SJCRH30 (cell line): Measurements from ENCODE around the gene ELOB. TPM values are rescaled to one million over a fixed set of nuclear protein-coding genes. Genes with fewer than 3 reads are reported as not detected.
A peak's percentile ranks its signal among the peaks of the same experiment; 100 is the strongest.

Experiments used
- DNase-seq, 2 experiments: peaks; one replicate each; pipeline ENCODE4 v3.0.0-alpha.2; 2015 to 2020
- H3K27ac ChIP-seq: fragments of 250-450 bp; sonication (Bioruptor Pico); 2 replicates; pipeline ENCODE4 v1.5.1; 2020; ENCODE audit warnings: mild to moderate bottlenecking, moderate library complexity
- H3K27me3 ChIP-seq: fragments of 250-450 bp; sonication (Bioruptor Pico); 2 replicates; pipeline ENCODE4 v1.5.1; 2020; ENCODE audit warnings: mild to moderate bottlenecking, moderate library complexity
- H3K36me3 ChIP-seq: fragments of 250-450 bp; sonication (Bioruptor Pico); 2 replicates; pipeline ENCODE4 v1.5.1; 2020; ENCODE audit warnings: mild to moderate bottlenecking, moderate library complexity
- H3K4me1 ChIP-seq: fragments of 250-450 bp; sonication (Bioruptor Pico); 2 replicates; pipeline ENCODE4 v1.5.1; 2020; ENCODE audit warnings: mild to moderate bottlenecking, moderate library complexity
- H3K4me3 ChIP-seq: fragments of 250-450 bp; sonication (Bioruptor Pico); 2 replicates; pipeline ENCODE4 v1.5.1; 2020; ENCODE audit warnings: mild to moderate bottlenecking, moderate library complexity
- H3K9me3 ChIP-seq: fragments of 250-450 bp; sonication (Bioruptor Pico); replicated peaks from 2 replicates; pipeline ENCODE4 v1.5.1; 2020; ENCODE audit warnings: mild to moderate bottlenecking, moderate library complexity
- total RNA-seq: library from RNA; depleted of rRNA; stranded (reverse); fragments of >200 nt; shearing (Covaris generic); gene quantifications from 2 replicates; pipeline ENCODE4 v1.2.3, GENCODE V29; 2014

ELOB gene
- total RNA-seq, 1 experiment from 2014 or later = 90.5 TPM

DNA sequence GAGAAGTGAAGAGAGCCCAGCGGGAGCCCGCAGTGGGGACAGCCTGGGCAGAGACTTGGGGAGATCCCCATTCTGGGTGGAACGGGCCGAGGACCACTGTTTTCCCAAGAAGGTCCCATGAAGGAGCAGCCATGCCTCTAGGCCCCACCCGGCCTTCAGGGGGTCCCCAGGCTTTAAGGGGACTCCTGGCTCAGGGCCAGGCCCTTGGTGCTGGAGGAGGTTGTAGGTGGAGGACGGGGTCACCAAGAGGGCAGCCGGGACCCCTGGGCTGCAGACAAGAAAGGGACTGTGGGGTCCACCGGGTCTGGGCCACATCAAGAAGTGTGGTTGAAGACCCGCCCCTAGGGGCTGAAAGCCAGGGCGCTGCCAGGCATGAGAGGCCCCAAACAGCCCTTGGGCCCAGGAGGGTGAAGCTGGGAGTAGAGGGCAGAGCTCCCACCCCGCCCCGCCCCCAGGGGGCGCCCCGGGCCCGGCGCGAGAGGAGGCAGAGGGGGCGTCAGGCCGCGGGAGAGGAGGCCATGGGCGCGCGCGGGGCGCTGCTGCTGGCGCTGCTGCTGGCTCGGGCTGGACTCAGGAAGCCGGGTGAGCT lies 39.8 kb upstream of the ELOB start, which contains the start of gene PRSS21:
TSS of gene PRSS21 (plus strand) at position 487 of the 589 bp plus-strand sequence. CDS start at position 519, 32 bp downstream.
- Histone ChIP-seq H3K4me1 (peaks cover 4% of the 10 kb centered on the region), H3K27me3 (peaks cover 30% of the 10 kb centered on the region)

DNA sequence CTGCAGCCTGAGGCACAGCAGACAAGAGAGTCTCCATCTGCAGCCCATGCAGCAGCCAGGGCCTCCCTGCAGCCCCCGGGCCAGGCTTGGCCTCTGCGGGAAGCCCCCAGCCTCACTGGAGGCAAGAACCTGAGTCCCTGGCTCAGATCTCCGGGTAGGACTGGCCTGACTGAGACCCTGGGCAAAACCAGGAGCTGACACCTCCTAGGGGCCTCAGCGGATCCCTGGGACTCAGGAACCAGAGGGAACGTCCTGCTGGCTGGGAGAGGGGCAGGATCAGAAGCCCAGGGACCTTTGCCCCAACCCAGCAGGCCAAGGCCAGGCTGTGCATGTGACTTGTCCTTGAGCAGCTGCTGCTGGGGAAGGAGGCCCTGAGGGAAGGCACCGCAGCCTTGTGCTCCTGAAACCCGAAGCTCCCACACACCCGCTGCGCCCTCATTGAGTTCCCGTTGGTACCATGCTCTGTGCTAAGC lies 38.3 kb upstream of the ELOB start:
- Histone ChIP-seq H3K4me3 (no peak overlapping the region), H3K9me3 (no peaks in the 10 kb centered on the region), H3K27me3 (peaks cover 24% of the 10 kb centered on the region), H3K27ac (no peak overlapping the region), H3K4me1 (peaks cover 4% of the 10 kb centered on the region), H3K36me3 (no peaks in the 10 kb centered on the region)
- DNase-seq = peak; percentile 40 to 55

More for the DNA sequence above, 39.8 kb upstream of the ELOB start, which contains the start of gene PRSS21:
- Histone ChIP-seq H3K9me3 (no peaks in the 10 kb centered on the region), H3K36me3 (no peaks in the 10 kb centered on the region), H3K27ac (no peak within 1 kb of the TSS), H3K4me3 (no peak within 1 kb of the TSS)
- no peak for DNase-seq

DNA sequence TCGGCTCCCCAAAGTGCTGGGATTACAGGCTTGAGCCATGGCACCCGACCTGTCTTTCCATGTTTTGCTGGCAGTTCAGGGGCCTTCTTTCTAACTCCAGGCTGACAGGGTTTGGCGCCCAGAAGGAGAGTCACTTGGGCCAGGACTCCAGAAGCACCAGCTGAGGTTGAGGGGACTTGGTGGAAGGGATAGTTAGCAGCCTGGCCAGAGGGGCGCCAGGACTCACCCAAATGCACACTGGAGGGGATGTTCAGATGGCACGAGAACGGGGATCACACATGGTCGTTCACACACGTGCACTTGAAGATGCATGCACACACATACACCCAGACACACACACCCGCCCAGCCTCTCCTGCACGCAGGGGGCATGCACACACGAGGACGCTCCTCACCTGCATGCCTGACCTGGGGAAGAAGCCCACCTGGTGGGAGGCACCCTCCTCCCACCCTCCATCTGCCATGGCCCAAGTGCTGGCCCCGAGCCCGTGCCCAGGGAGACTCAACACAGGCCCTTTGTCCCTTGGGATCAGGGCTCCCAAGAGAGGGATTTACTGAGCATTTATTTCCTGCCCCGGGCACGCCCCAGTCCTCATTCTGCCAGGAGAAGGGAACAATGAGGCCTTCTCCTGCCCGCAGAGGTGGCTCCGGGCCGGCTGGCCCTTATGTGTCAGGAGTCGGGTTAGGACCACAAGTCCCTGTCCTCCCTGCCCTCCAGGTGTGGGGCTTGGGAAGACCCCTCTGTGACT lies 37.6 kb upstream of the ELOB start:
- peaks cover 20% of the 10 kb centered on the region for H3K27me3 ChIP-seq
- H3K9me3 ChIP-seq = no peaks in the 10 kb centered on the region
- H3K27ac ChIP-seq = no peak overlapping the region
- no peaks in the 10 kb centered on the region for H3K36me3 ChIP-seq
- no peak overlapping the region for H3K4me3 ChIP-seq
- DNase-seq = peak in 1 of 2 experiments; percentile 32
- H3K4me1 ChIP-seq = peaks cover 4% of the 10 kb centered on the region

DNA sequence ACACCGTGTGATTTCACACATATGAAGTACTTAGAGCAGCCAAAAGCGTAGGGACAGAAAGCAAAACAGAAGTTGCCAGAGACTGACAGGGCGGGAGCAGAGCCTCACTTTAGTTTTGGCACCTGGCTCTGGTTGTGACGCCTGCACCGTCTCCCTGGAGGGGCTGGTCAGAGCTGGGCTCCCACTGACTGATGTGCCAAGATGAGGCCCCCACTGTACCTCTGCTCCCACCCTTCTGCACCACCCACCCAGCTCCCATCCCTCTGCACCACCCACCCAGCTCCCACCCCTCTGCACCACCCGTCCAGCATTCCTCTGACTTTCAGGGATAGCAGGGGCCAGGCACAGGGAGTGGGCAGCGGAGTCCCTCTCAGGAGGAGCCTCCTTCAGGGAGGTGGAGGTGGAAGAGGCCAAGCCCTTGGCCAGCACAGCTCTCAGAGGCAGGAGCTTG lies 36.7 kb upstream of the ELOB start:
- Histone ChIP-seq H3K9me3 (no peaks in the 10 kb centered on the region; the same call in 1 of the 2 replicates), H3K27ac (no peak overlapping the region), H3K36me3 (no peaks in the 10 kb centered on the region), H3K4me3 (no peak overlapping the region), H3K27me3 (peaks cover 14% of the 10 kb centered on the region), H3K4me1 (peaks cover 4% of the 10 kb centered on the region)
- DNase-seq = no peak

DNA sequence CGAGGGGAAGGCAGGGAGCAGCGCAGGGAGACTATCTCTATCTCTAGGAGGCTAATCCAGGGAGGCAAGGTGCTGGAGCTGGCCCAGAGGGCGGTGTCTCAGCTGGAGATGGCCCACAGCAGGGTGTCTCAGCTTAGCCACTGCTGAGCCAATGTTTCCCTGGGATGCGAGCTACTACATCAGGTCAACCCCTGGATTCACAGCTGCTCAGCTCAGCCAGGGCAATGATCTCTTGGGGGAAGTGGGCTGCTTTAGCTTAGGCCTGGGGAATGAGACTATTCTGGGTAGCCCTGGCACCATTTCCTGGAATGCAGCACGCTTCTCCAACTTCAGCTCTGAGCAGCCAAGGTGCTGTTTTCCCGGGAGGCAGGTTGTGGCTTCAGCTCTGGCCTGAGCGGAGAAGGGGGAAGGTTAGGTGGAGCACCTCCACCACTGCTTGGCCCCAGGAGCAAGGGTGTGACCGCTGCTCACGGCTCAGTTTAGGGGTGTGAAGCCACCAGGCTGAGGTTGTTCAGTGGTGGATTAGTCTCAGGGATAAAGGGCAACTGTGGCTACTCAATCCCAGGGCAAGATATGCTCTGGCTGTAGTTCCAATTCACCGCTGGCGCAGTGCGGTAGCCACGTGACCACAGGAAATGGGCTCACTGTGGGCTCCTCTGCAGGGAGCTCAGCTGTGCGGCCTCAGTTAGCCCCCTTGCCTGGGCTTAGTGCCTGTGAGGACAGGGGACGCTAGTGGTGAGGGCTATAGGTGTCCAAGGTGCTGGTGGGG lies 34.8 kb upstream of the ELOB start:
- DNase-seq = peak in 1 of 2 experiments; percentile 7
- H3K4me1 ChIP-seq = peaks cover 4% of the 10 kb centered on the region
- no peaks in the 10 kb centered on the region for H3K36me3 ChIP-seq
- H3K4me3 ChIP-seq = no peak overlapping the region
- H3K27me3 ChIP-seq = peaks cover 14% of the 10 kb centered on the region
- no peak overlapping the region for H3K27ac ChIP-seq
- H3K9me3 ChIP-seq = no peaks in the 10 kb centered on the region; the same call in 1 of the 2 replicates

DNA sequence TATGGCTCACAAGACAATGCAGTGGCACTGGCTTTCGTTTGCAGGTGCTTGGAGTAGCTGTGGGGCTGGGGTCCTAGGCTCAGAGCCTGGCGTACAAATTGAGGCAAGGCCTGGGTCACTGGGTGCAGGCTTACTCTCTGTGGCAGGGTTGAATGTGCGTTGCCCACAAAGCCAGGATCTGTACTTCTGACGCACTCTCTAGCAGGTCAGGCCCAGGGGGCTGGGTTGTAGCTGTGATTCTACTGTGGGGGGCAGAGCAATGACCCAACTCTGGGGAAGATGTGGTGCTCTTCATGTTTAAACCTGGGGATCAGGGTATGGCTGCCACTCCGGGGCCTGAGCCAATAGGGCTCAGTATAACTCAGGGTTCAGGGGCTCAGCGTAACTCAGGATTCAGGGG lies 33.6 kb upstream of the ELOB start:
- peaks cover 4% of the 10 kb centered on the region for H3K4me1 ChIP-seq
- no peaks in the 10 kb centered on the region for H3K36me3 ChIP-seq
- no peak overlapping the region for H3K27ac ChIP-seq
- no peak overlapping the region for H3K4me3 ChIP-seq
- H3K9me3 ChIP-seq = no peaks in the 10 kb centered on the region; the same call in 1 of the 2 replicates
- no peak for DNase-seq
- H3K27me3 ChIP-seq = peaks cover 8% of the 10 kb centered on the region

DNA sequence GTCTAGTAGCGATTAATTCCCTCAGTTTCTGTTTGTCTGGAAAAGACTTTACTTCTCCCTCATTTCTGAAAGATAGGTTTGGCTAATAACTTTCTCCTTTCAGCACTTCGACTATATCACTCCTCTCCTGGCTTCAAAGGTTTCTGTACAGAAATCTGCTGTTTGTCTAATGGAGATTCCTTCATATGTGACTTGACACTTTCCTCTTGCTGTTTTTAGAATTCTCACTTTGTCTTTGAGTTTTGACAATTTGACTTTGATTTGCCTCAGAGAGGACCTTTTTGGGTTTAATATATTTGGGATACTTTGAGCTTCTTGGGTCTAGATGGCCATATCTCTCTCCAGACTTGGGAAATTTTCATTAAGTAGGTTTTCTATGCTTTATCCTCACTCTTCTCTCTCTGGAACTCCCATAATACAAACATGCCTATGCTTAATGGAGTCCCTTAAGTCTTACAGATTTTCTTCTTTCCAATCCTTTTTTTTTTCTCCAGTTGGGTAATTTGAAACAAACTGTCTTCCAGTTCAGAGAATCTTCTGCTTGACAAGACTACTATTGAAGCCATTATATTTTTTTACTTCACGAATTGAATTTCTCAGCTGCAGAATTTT lies 32.2 kb upstream of the ELOB start:
- Histone ChIP-seq H3K27ac (no peak overlapping the region), H3K9me3 (no peaks in the 10 kb centered on the region; the same call in 1 of the 2 replicates), H3K4me3 (no peak overlapping the region), H3K27me3 (0 out of 2 replicates have a peak, but pooled peaks cover 3% of the 10 kb centered on the region), H3K4me1 (no peaks in the 10 kb centered on the region), H3K36me3 (no peaks in the 10 kb centered on the region)
- DNase-seq = no peak

DNA sequence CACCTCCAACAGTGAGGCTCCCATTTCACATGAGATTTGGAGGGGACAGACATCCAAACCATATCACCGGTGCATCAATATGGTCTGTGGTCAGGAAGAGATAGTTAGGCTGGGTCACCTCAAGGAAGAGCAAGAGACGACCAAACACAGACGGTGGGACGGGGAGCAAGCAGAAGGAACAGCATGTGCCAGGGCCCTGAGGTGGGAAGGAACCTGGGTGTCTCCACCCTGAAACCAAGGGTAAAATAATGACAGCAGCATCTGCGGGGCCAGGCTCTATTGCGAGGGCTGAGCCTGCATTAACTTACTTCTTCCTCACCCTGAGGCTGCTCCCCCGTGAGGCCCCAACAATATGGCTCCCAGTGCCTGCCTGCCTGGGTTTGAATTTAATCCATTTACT lies 31.1 kb upstream of the ELOB start:
- Histone ChIP-seq H3K9me3 (peaks cover 2% of the 10 kb centered on the region), H3K4me3 (no peak overlapping the region), H3K27ac (no peak overlapping the region), H3K36me3 (no peaks in the 10 kb centered on the region), H3K27me3 (0 out of 2 replicates have a peak, but pooled peaks cover 3% of the 10 kb centered on the region), H3K4me1 (no peaks in the 10 kb centered on the region)
- DNase-seq = no peak

DNA sequence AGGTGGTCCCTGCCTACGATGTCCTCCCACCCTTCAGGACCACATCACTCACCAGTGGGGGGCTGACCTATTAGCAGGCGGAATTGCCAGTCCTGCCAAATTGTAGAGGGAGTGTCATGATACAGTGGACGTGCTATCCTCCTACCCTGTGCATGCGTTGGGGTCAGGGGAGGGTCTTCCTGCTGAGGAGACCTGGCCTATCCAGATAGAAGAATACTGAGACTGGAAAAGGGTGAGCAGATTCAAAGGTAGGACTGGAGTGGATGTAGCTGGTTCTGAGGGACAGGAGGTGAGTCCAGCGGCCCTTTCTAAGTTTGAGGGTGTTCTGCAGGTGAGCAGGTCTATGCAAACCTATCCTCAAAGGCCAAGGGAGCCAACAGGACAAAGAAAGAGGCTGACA lies 29.2 kb upstream of the ELOB start:
- Histone ChIP-seq H3K4me3 (no peak overlapping the region), H3K27ac (no peak overlapping the region), H3K36me3 (no peaks in the 10 kb centered on the region), H3K9me3 (peaks cover 4% of the 10 kb centered on the region), H3K4me1 (no peaks in the 10 kb centered on the region), H3K27me3 (no peaks in the 10 kb centered on the region)
- DNase-seq = no peak

DNA sequence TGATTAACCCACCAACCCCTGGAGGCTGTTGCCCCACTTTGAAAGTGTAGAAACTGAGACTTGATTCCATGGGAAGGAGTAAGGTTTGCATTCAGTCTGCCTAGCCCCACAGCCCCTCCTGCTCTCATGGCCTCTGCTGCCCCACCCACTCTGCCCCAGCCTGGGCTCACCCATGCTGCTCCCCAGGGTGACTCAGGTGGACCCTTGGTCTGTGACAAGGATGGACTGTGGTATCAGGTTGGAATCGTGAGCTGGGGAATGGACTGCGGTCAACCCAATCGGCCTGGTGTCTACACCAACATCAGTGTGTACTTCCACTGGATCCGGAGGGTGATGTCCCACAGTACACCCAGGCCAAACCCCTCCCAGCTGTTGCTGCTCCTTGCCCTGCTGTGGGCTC lies 27.6 kb upstream of the ELOB start:
- H3K27me3 ChIP-seq = no peaks in the 10 kb centered on the region
- H3K4me3 ChIP-seq = no peak overlapping the region
- no peaks in the 10 kb centered on the region for H3K4me1 ChIP-seq
- no peaks in the 10 kb centered on the region for H3K36me3 ChIP-seq
- H3K9me3 ChIP-seq = peaks cover 4% of the 10 kb centered on the region
- no peak overlapping the region for H3K27ac ChIP-seq
- DNase-seq = no peak

DNA sequence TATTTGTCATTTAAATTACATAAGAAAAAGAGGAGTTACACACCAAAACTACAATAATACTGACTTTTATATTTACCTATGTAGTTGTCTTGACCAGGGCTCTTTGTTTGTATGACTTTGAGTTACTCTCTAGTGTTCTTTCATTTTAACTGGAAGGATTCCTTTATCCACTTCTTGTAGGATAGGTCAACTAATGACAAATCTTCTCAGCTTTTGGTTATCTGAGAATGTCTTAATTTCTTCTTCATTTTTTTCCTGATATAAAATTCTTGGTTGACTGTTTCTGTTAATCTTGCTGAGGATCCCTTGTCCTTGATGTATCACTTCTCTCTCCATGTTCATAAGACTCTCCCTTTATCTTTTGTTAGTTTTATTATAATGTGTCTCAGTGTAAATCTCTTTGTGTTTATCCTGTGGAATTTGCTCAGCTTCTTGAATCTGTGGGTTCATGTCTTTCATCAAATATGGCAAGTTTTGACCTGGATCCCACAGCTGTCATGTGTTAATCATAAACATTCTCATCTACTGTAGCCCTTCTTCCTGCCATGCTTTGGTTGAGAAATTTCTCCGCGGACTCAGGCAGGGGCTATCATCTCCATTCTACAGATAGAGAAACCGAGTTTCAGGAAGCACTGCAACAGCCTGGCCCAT lies 26.6 kb upstream of the ELOB start:
- H3K36me3 ChIP-seq = no peaks in the 10 kb centered on the region
- H3K27me3 ChIP-seq = no peaks in the 10 kb centered on the region
- no peak overlapping the region for H3K27ac ChIP-seq
- DNase-seq = no peak
- H3K4me1 ChIP-seq = no peaks in the 10 kb centered on the region
- H3K4me3 ChIP-seq = no peak overlapping the region
- peaks cover 4% of the 10 kb centered on the region; the same call in 1 of the 2 replicates for H3K9me3 ChIP-seq

DNA sequence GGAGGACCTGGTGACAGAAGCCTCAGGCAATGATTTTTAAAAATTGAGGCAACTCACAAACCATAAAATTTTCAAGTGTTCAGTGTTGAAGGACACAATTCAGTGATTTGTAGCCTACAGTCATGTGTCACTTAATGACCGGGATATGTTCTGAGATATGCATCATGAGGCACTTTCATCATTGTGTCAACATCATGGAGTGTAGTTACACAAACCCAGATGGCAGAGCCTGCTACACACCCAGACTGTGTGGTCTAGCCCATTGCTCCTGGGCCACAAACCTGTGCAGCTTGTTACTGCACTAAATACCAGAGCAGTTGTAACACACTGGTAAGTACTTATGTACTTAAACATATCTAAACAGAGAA lies 22.8 kb upstream of the ELOB start:
- H3K9me3 ChIP-seq = peaks cover 4% of the 10 kb centered on the region; the same call in 1 of the 2 replicates
- no peak overlapping the region for H3K4me3 ChIP-seq
- H3K36me3 ChIP-seq = no peaks in the 10 kb centered on the region
- no peaks in the 10 kb centered on the region for H3K27me3 ChIP-seq
- H3K27ac ChIP-seq = no peak overlapping the region
- DNase-seq = no peak
- H3K4me1 ChIP-seq = no peaks in the 10 kb centered on the region

DNA sequence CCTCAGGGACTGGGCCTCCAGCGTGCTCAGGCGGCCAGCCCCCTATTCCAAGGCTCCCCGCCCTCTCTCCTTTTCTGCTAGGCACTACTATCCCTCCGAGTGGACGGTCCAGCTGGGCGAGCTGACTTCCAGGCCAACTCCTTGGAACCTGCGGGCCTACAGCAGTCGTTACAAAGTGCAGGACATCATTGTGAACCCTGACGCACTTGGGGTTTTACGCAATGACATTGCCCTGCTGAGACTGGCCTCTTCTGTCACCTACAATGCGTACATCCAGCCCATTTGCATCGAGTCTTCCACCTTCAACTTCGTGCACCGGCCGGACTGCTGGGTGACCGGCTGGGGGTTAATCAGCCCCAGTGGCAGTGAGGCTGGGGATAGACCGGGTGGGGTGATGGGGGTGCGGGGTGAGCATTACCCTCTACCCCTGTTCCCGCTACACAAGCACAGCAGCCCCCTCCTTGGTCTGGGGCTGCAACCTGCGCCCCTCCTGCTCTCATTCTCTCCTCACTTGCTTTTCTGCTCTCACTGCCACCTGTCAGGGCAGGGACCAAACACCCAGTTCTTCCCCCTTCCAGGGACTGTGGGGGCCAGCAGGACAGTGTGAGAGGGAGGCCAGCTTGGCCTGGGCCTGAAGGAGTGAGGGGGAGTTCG lies 22.3 kb upstream of the ELOB start:
- peaks cover 4% of the 10 kb centered on the region; the same call in 1 of the 2 replicates for H3K9me3 ChIP-seq
- H3K27ac ChIP-seq = no peak overlapping the region

More for the DNA sequence above, 22.3 kb upstream of the ELOB start:
- no peak overlapping the region for H3K4me3 ChIP-seq
- H3K4me1 ChIP-seq = no peaks in the 10 kb centered on the region
- H3K27me3 ChIP-seq = 0 out of 2 replicates have a peak, but pooled peaks cover under 1% of the 10 kb centered on the region
- no peaks in the 10 kb centered on the region for H3K36me3 ChIP-seq
- DNase-seq = no peak
